Measurements from ENCODE around the gene RPL4.

DNA sequence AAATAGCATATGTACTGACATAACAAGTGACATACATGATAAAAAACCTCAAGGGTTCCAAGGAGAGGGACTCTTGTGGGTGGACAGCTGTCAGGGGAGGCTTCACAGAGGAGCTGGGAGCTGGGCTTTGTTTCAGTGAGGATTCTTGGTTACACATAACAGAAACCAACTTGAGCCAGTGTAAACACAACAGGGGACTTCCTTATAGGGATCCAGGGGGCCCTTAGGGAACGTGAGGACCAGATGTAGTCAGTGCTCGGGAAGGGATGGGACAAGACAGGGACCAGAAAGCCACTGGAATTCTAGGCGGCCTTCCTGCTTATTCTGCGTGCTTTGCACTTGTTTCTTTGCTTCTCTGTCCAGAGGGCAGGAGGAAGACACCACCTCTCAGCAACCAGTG is 42.0 kb downstream of the RPL4 start:
- TF ChIP-seq, protein P1, sequence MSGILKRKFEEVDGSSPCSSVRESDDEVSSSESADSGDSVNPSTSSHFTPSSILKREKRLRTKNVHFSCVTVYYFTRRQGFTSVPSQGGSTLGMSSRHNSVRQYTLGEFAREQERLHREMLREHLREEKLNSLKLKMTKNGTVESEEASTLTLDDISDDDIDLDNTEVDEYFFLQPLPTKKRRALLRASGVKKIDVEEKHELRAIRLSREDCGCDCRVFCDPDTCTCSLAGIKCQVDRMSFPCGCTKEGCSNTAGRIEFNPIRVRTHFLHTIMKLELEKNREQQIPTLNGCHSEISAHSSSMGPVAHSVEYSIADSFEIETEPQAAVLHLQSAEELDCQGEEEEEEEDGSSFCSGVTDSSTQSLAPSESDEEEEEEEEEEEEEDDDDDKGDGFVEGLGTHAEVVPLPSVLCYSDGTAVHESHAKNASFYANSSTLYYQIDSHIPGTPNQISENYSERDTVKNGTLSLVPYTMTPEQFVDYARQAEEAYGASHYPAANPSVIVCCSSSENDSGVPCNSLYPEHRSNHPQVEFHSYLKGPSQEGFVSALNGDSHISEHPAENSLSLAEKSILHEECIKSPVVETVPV (CRISPR knock-in tag; IDR thresholded peaks at IDR 0.05): no peak
- no peak for TF ChIP-seq ZNF8 (CRISPR knock-in tag; IDR thresholded peaks at IDR 0.05)
